AG09309 (cell line): ENCODE measurements around the gene RBP5.
A peak's percentile ranks its signal among the peaks of the same experiment; 100 is the strongest.

Source experiments
- DNase-seq: peaks from one replicate; pipeline ENCODE4 v3.0.0-alpha.2; 2010; ENCODE audit warnings: low read depth
- H3K4me3 ChIP-seq: 2 replicates; pipeline ENCODE4 v1.5.1; 2011; ENCODE audit warnings: mild to moderate bottlenecking, low read depth, low read length, moderate library complexity; ENCODE audit not compliant: control insufficient read depth
- TF ChIP-seq, protein P1 (sequence below): IDR thresholded peaks from 2 replicates; pipeline ENCODE4 v1.5.1; 2011; ENCODE audit warnings: mild to moderate bottlenecking, low read depth, low read length, inconsistent platforms; ENCODE audit not compliant: insufficient read depth, control insufficient read depth; ENCODE audit errors: missing control alignments

RBP5 gene, protein sequence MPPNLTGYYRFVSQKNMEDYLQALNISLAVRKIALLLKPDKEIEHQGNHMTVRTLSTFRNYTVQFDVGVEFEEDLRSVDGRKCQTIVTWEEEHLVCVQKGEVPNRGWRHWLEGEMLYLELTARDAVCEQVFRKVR

DNA sequence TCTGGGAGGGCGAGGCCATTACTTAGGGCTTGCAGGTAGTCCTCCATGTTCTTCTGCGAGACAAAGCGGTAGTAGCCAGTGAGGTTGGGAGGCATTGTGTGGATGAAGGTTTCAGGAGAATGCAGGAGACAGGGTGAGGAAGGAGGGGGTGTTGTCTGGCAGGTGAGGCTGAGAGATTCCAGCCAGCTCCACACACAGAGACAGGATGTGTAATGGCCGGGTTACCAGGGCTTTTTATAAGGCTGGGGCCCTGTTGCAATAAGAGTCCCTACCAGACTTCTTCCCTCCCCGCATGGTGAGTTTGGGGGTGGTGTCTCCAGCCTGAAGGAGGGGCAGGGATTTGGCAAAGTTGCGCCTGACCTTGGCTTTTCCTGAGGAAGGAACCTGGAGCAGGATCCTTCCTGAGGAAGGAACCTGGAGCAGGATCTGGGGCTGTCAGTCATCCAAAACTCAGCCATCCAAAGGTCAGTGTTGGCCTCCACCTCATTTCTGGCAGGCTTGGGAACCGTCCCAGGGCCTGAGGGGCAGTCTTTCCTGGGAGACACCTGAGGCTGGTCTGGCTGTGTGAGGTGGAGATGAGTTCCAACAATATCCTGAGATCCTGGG, at the start of gene RBP5:
Gene RBP5, minus strand, starts transcription at position 209 of the 606 bp plus-strand sequence. Its CDS starts 114 bp downstream, at position 95.
- TF ChIP-seq, protein P1, sequence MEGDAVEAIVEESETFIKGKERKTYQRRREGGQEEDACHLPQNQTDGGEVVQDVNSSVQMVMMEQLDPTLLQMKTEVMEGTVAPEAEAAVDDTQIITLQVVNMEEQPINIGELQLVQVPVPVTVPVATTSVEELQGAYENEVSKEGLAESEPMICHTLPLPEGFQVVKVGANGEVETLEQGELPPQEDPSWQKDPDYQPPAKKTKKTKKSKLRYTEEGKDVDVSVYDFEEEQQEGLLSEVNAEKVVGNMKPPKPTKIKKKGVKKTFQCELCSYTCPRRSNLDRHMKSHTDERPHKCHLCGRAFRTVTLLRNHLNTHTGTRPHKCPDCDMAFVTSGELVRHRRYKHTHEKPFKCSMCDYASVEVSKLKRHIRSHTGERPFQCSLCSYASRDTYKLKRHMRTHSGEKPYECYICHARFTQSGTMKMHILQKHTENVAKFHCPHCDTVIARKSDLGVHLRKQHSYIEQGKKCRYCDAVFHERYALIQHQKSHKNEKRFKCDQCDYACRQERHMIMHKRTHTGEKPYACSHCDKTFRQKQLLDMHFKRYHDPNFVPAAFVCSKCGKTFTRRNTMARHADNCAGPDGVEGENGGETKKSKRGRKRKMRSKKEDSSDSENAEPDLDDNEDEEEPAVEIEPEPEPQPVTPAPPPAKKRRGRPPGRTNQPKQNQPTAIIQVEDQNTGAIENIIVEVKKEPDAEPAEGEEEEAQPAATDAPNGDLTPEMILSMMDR = no peak
- no peak for DNase-seq
- peak within 1 kb of the TSS; percentile 56 for H3K4me3 ChIP-seq

DNA sequence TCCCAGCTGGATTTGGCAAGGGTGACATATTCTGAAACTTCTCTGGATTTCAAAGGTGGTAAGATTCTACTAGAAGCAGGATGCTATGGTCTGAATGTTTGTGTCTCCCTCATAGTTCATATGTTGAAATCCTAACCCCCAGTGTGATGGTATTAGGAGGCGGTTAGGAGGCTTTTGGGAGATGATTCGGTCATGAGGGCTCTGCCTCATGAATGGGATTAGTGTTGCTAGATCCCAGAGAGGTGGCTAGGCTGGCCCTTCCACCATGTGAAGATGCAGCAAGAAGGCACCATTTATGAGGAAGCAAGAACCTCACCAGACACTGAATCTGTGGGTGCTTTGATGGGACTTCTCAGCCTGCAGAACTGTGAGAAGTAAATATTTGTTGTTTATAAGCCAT, 49.8 kb upstream of the RBP5 start:
- TF ChIP-seq, protein P1 = no peak
- no peak for DNase-seq
- H3K4me3 ChIP-seq = no peak overlapping the region

DNA sequence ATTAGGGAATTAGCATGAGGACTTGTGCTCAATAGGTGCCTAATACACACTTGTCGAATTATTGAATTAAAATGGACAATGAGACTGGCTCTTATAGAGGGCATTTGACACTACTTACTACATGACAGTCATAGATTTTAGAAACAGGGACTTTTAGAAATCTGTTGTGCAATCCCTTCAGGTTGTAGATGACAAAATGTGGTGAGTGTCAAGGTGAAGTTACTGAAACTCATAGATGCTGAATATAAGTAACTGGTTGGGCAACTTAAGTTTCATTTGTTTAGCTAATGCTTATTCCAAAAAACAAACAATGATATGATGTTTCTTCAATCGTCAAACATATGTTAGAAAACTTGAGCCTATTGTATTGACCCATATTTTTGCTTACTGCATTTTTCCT, 47.9 kb upstream of the RBP5 start:
- DNase-seq = no peak
- no peak overlapping the region for H3K4me3 ChIP-seq
- TF ChIP-seq, protein P1 = no peak

DNA sequence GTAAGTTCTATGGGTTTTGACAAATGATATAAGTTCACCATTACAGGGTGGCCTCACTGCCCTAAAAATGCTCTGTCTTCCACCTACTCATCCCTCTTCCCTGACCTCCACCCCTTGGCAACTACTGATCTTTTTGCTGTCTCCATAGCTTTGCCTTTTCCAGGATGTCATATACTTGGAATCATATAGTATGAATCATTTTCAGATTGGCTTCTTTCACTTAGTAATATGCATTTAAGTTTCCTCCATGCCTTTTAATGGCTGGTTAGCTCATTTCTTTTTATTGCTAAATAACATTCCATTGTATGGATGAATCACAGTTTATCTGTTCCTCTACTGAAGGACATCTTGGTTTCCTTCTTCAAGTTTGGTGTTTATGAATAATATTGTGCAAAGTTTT, 46.8 kb upstream of the RBP5 start:
- DNase-seq = no peak
- TF ChIP-seq, protein P1 = no peak
- H3K4me3 ChIP-seq = no peak overlapping the region

DNA sequence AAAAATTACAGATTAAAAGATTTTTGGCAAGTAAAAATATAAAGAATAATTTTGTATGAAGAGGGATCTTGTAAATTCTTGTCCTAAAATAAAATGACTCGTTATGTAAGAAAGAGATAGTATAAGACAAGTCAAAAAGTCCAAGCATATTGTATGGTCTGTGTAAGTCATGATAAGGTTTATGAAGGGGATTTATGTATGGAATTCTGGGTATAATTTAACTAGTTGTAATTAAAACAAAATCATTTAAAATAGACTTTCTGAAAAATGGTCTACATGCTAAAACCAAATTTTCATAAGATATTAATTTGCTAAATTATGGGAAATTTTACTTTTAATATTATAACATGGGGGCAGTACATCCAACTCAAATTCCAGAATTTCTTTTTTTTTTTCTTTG, 43.2 kb upstream of the RBP5 start:
- no peak for DNase-seq
- no peak overlapping the region for H3K4me3 ChIP-seq
- TF ChIP-seq, protein P1 = no peak

DNA sequence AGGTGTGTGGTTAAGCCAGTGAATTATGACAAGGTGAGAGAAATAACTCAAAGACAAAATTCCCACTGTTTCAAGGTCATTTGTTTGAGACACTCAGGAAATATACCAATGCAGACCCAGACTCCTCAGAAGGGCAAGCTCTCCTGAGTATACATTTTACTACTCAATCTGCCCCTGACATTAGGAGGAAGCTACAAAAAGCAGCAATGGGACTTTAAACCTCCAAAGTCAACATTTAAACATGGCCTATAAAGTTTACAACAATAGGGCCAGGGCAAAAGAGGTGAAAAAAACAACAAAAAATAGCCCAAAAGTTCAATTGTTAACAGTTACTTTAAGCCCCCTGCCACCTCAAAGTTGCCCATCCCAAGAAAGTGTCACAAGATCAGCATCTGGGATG, 41.3 kb upstream of the RBP5 start:
- TF ChIP-seq, protein P1 = no peak
- DNase-seq = no peak
- no peak overlapping the region for H3K4me3 ChIP-seq

DNA sequence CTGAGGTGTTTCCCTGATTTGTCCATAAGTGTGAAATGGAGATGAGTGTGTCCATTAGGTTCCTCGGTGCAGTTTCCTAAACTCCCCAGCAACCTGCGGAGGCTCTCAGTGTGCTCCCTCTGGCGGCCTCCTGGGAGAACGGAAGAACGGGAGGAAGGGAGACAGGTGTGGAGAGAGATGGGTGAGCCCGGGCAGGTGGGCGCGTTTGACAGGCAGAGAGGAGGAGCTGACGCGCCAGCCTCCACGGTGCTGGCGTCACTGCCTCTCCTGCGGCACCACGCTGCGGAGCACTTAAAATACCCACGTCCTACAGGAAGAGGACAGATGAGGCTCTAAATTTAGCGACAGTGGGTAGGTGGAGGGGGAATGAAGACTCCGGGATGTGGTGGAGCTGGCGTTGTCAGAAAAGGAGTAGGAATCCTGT, 34.0 kb upstream of the RBP5 start:
- no peak overlapping the region for H3K4me3 ChIP-seq
- no peak for DNase-seq
- TF ChIP-seq, protein P1 = peak; percentile 76
